Measurements from ENCODE around the gene TRAF3. TPM values are rescaled to one million over a fixed set of nuclear protein-coding genes. Genes with fewer than 3 reads are reported as not detected.

TRAF3 gene, protein sequence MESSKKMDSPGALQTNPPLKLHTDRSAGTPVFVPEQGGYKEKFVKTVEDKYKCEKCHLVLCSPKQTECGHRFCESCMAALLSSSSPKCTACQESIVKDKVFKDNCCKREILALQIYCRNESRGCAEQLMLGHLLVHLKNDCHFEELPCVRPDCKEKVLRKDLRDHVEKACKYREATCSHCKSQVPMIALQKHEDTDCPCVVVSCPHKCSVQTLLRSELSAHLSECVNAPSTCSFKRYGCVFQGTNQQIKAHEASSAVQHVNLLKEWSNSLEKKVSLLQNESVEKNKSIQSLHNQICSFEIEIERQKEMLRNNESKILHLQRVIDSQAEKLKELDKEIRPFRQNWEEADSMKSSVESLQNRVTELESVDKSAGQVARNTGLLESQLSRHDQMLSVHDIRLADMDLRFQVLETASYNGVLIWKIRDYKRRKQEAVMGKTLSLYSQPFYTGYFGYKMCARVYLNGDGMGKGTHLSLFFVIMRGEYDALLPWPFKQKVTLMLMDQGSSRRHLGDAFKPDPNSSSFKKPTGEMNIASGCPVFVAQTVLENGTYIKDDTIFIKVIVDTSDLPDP
- 10 to 100 TPM; 28.9 to 31.0 TPM for total RNA-seq

- ChIA-PET CTCF (interaction anchor here (0.7 to 2.6 kb wide), 3 partner anchors 40 to 83 kb away, joined by 3 to 20 read pairs (median 4); no protein-coding TSS in a partner anchor), POLR2A (no interaction called here)
- Mint-ChIP-seq H3K4me3 (peak within 1 kb of the TSS; percentile 82), H3K36me3 (ENCODE audit: low read depth) (peaks cover 21% of the 10 kb centered on the region), H3K27ac (peak within 1 kb of the TSS; percentile 89), H3K27me3 (ENCODE audit: low read depth) (no peaks in the 10 kb centered on the region), H3K4me1 (ENCODE audit: low read depth) (peaks cover 50% of the 10 kb centered on the region), H3K9me3 (ENCODE audit: insufficient read depth) (no peaks in the 10 kb centered on the region)
- DNase-seq (peak; percentile 82), ATAC-seq (peak; percentile 77)
Measured at GRCh38 chr14:102776761-102777710, at the start of gene TRAF3. Gene TRAF3, plus strand, starts transcription at chr14:102777449. Its CDS starts 92,753 bp downstream, at chr14:102870202.

GRCh38 chr14:102728501-102728900 is 48.7 kb upstream of the TRAF3 start:
- ATAC-seq, result no peak

DNA sequence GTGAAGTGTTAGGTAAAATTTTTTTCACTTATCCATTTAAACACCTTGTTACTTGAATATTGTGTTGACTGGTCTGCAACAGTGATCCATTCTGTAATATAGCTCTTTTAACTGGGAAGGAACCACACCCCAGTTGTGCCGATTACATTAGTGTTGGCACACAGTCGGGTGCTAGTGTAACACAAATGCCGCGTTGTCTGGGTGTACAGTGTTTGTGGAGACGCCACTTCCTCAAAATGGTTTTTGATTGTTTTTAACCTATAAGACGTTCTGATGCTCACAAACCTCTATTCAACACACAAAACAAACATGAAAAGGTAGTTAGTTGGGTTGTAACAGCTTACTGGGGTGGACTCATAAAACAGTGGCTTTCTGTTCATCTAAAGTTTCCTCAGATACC is 48.0 kb upstream of the TRAF3 start:
- Mint-ChIP-seq H3K9me3 (ENCODE audit: insufficient read depth) (no peaks in the 10 kb centered on the region), H3K27me3 (ENCODE audit: low read depth) (no peaks in the 10 kb centered on the region), H3K4me1 (ENCODE audit: low read depth) (no peaks in the 10 kb centered on the region), H3K4me3 (no peak overlapping the region), H3K36me3 (ENCODE audit: low read depth) (peaks cover 25% of the 10 kb centered on the region), H3K27ac (no peak overlapping the region)
- CTCF ChIA-PET, result interaction anchor here (1.1 kb wide), 1 partner anchor 45 kb away, joined by 3 read pairs; no protein-coding TSS in a partner anchor
- DNase-seq (no peak), ATAC-seq (no peak)
- POLR2A ChIA-PET, result no interaction called here

More at GRCh38 chr14:102728501-102728900, 48.7 kb upstream of the TRAF3 start:
- no peaks in the 10 kb centered on the region for H3K4me1 Mint-ChIP-seq (ENCODE audit: low read depth)
- no peaks in the 10 kb centered on the region for H3K9me3 Mint-ChIP-seq (ENCODE audit: insufficient read depth)
- H3K27ac Mint-ChIP-seq, result no peak overlapping the region
- DNase-seq, result no peak
- POLR2A ChIA-PET, result no interaction called here
- no peaks in the 10 kb centered on the region for H3K27me3 Mint-ChIP-seq (ENCODE audit: low read depth)
- H3K36me3 Mint-ChIP-seq (ENCODE audit: low read depth), result peaks cover 32% of the 10 kb centered on the region
- no peak overlapping the region for H3K4me3 Mint-ChIP-seq
- CTCF ChIA-PET, result interaction anchor here (1.1 kb wide), 1 partner anchor 46 kb away, joined by 3 read pairs; no protein-coding TSS in a partner anchor

DNA sequence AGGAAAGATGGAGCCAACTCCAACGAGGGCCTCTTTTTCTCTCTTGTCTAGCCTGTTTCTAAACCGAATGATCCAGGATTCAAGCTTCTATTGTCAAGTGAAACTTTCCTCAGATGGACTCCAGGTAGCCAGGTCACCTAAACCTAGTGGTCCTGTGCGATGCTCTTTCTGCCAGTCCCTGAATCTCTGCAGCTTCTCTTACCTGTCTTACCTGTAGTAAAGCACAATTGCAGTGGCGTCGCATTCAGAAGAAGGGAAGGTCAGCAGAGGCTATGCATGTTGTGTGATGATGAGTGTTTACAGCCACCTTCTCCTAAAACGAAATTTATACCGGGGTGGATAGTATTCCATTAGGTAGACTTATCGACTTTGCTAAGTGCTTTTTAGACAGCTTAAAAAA is 47.4 kb upstream of the TRAF3 start:
- POLR2A ChIA-PET, result no interaction called here
- Mint-ChIP-seq H3K4me1 (ENCODE audit: low read depth) (no peaks in the 10 kb centered on the region), H3K27me3 (ENCODE audit: low read depth) (no peaks in the 10 kb centered on the region), H3K27ac (no peak overlapping the region), H3K4me3 (no peak overlapping the region), H3K36me3 (ENCODE audit: low read depth) (peaks cover 24% of the 10 kb centered on the region), H3K9me3 (ENCODE audit: insufficient read depth) (no peaks in the 10 kb centered on the region)
- DNase-seq (no peak), ATAC-seq (no peak)
- CTCF ChIA-PET, result interaction anchor here (1.1 kb wide), 1 partner anchor 44 kb away, joined by 3 read pairs; no protein-coding TSS in a partner anchor

DNA sequence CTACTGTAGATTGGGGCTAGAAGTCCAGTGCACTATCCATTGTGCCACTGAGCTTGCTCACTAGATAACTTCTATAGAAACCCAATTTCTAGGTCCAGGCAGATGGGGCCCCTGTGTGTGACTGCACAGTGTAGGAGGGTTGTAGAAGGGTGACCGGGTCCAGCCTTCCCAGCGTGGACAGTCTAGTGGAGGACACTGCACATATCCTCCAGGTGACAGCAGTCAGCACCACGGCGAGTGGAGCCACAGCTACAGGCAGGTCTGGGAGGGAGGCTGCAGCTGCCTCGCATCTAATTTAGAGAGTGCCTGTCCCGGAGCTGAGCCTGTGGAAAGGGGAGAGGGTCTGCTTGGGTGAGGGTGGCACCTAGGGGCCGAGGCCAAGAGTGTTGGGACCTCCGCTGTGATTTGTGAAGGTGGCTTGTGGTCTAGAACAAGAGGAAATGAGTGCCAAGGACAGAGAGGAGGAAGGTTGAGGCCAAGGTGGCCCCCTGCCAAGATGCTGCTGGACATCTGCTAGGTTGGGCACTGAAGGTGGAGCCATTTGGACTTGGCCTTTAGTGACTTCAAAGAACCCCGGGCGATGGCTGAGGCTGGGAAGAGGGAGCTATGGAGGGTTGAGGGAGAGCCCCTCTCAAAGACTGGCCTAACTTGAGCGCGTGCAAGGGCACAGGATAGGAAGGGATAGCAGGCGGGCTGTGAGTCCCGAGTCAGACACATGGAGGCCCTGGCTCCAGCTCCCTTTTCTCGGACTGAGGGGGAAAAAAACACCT is 46.0 kb upstream of the TRAF3 start:
- ATAC-seq (no peak), DNase-seq (no peak)
- Mint-ChIP-seq H3K27ac (no peak overlapping the region), H3K9me3 (ENCODE audit: insufficient read depth) (no peaks in the 10 kb centered on the region), H3K36me3 (ENCODE audit: low read depth) (peaks cover 15% of the 10 kb centered on the region), H3K27me3 (ENCODE audit: low read depth) (no peaks in the 10 kb centered on the region), H3K4me3 (no peak overlapping the region), H3K4me1 (ENCODE audit: low read depth) (no peaks in the 10 kb centered on the region)
- ChIA-PET POLR2A (no interaction called here), CTCF (interaction anchor here (1.4 to 1.6 kb wide), 2 partner anchors 37 to 136 kb away, joined by 4 read pairs; no protein-coding TSS in a partner anchor)

- CTCF ChIA-PET, result interaction anchor here (1.4 to 1.6 kb wide), 2 partner anchors 38 to 137 kb away, joined by 4 read pairs; no protein-coding TSS in a partner anchor
- POLR2A ChIA-PET, result no interaction called here
- Mint-ChIP-seq H3K9me3 (ENCODE audit: insufficient read depth) (no peaks in the 10 kb centered on the region), H3K27ac (no peak overlapping the region), H3K27me3 (ENCODE audit: low read depth) (no peaks in the 10 kb centered on the region), H3K36me3 (ENCODE audit: low read depth) (peaks cover 8% of the 10 kb centered on the region), H3K4me3 (no peak overlapping the region), H3K4me1 (ENCODE audit: low read depth) (no peaks in the 10 kb centered on the region)
- DNase-seq (no peak), ATAC-seq (no peak)
Measured at GRCh38 chr14:102731871-102732800, 45.1 kb upstream of the TRAF3 start.

- ChIA-PET POLR2A (no interaction called here), CTCF (interaction anchor here (1.6 kb wide), 1 partner anchor 138 kb away, joined by 4 read pairs; no protein-coding TSS in a partner anchor)
- H3K36me3 Mint-ChIP-seq (ENCODE audit: low read depth), result peaks cover 3% of the 10 kb centered on the region
- no peaks in the 10 kb centered on the region for H3K9me3 Mint-ChIP-seq (ENCODE audit: insufficient read depth)
- no peaks in the 10 kb centered on the region for H3K27me3 Mint-ChIP-seq (ENCODE audit: low read depth)
- DNase-seq (no peak), ATAC-seq (no peak)
- H3K27ac Mint-ChIP-seq, result peak overlapping the region; percentile 12
- H3K4me1 Mint-ChIP-seq (ENCODE audit: low read depth), result no peaks in the 10 kb centered on the region
- H3K4me3 Mint-ChIP-seq, result no peak overlapping the region
Measured at GRCh38 chr14:102732924-102733323, 44.3 kb upstream of the TRAF3 start.

DNA sequence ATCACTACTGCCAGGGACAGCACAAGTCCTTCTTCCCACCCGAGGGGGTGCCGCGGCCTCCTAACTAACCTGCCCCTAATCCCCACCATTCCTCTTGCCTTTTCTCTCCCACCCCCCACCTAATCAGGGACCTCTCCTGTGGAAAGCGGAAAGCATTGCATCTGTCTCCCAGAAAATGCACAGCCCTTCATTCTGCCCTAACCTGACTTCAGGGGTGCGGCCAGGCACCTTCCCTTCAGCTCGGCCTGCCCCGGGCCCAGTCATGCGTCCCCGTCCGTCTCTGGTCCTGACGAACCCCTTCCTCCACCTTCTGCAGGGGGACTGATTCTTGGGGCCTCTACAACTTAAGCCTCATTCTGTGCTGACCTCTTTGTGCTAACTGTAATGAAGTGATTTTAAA is 43.9 kb upstream of the TRAF3 start:
- Mint-ChIP-seq H3K27me3 (ENCODE audit: low read depth) (no peaks in the 10 kb centered on the region), H3K36me3 (ENCODE audit: low read depth) (no peaks in the 10 kb centered on the region), H3K4me1 (ENCODE audit: low read depth) (no peaks in the 10 kb centered on the region), H3K27ac (peak overlapping the region; percentile 12), H3K4me3 (no peak overlapping the region), H3K9me3 (ENCODE audit: insufficient read depth) (no peaks in the 10 kb centered on the region)
- ATAC-seq, result no peak
- CTCF ChIA-PET, result no interaction called here
- DNase-seq, result no peak
- POLR2A ChIA-PET, result no interaction called here

DNA sequence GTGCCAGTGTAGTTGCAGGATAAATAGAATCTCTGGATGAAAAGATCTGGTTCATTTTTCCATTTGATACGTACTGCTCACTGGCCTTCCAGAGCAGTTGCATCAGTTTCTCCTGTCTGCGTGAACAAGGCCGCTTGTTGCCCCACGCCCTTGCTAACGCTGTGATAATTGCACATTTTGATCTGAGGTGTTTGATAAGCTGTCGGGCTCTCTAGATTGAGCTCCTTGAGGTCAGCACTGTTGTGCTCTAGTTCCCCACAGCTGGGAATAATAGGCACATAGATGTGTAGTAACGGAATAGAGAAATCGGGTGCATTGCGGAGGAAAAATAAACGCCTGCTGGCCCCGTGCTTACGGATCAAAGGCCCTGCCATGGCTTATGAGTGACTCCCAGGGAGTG is 42.8 kb upstream of the TRAF3 start:
- Mint-ChIP-seq H3K27ac (no peak overlapping the region), H3K36me3 (ENCODE audit: low read depth) (no peaks in the 10 kb centered on the region), H3K9me3 (ENCODE audit: insufficient read depth) (no peaks in the 10 kb centered on the region), H3K4me1 (ENCODE audit: low read depth) (no peaks in the 10 kb centered on the region), H3K4me3 (no peak overlapping the region), H3K27me3 (ENCODE audit: low read depth) (no peaks in the 10 kb centered on the region)
- DNase-seq, result no peak
- POLR2A ChIA-PET, result interaction anchor here (0.9 kb wide), 1 partner anchor 19 kb away, joined by 3 read pairs; no protein-coding TSS in a partner anchor
- ATAC-seq, result no peak
- CTCF ChIA-PET, result no interaction called here

DNA sequence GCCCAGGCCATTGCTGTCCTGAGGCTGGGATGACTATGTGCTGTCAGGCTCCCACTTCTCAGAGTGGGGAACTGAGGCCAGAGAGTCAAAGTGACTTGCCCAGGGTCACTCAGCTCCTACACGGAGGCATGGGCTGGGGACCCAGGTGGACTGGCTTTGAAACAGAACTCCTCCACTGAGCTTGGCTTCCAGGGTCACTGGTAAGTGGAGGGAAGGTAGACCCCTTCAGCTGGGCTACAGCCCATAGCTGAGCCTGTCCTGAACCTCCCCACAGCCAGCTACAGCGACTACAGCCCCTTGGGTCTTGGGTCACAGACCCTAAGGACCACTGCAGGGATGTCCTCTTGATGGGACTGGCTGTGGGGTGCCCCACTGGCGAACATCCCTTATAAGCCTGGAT is 40.3 kb upstream of the TRAF3 start:
- POLR2A ChIA-PET, result no interaction called here
- CTCF ChIA-PET, result no interaction called here
- no peak for DNase-seq
- Mint-ChIP-seq H3K27ac (no peak overlapping the region), H3K4me3 (no peak overlapping the region), H3K9me3 (ENCODE audit: insufficient read depth) (no peaks in the 10 kb centered on the region), H3K4me1 (ENCODE audit: low read depth) (no peaks in the 10 kb centered on the region), H3K36me3 (ENCODE audit: low read depth) (peaks cover 2% of the 10 kb centered on the region), H3K27me3 (ENCODE audit: low read depth) (no peaks in the 10 kb centered on the region)
- no peak for ATAC-seq

All from activated CD8-positive, alpha-beta T cell treated with anti-CD3 and anti-CD28 coated beads, Interleukin-2, amount 10 ng/mL, durations not matched to agents 7 days and 5 days (primary cell).